Prostate gland (tissue), 2 donors: ENCODE measurements around the gene TEKT3.

Experiments used
- CTCF ChIP-seq, 4 experiments: fragments of 200-600 bp in 2 of 4; fragments of 450-650 bp in 2 of 4; sonication (generic) in 2 of 4; IDR thresholded peaks; 1 replicate in 3 of 4; 2 replicates in 1 of 4; pipeline ENCODE4 v1.5.1; 2016 to 2019; ENCODE audit warnings: antibody characterized with exemption in 4 of 4, mild to moderate bottlenecking in 2 of 4, moderate library complexity in 2 of 4
- POLR2A ChIP-seq: fragments of 450-650 bp; IDR thresholded peaks from one replicate; pipeline ENCODE4 v1.6.1; 2016; ENCODE audit warnings: antibody characterized with exemption, mild to moderate bottlenecking

GRCh38 chr17:15361592-15361991 is 20.2 kb upstream of the TEKT3 start:
- no peak for TF ChIP-seq POLR2A
- TF ChIP-seq CTCF (IDR thresholded peaks at IDR 0.05) = no peak
